GM21423 (cell line): ENCODE measurements around the gene MPG.
A peak's percentile ranks its signal among the peaks of the same experiment; 100 is the strongest.

Experiments used
- ATAC-seq: cut with Tn5 transposase; IDR thresholded peaks from one replicate; pipeline ENCODE4 v1.9.1; 2021; ENCODE audit warnings: mild to moderate bottlenecking, moderate library complexity; ENCODE audit not compliant: unreplicated experiment

The MPG gene

GRCh38 chr16:65745-66144 is 12.3 kb upstream of the MPG start:
- ATAC-seq = no peak

- no peak for ATAC-seq
Observed at GRCh38 chr16:66309-67182, 11.5 kb upstream of the MPG start.

- ATAC-seq = no peak
Observed at GRCh38 chr16:67183-67791, 10.7 kb upstream of the MPG start.

GRCh38 chr16:67884-68789 is 9.9 kb upstream of the MPG start:
- ATAC-seq = no peak

GRCh38 chr16:69181-69580 is 8.8 kb upstream of the MPG start:
- no peak for ATAC-seq

- no peak for ATAC-seq
Observed at GRCh38 chr16:71210-71539, 6.8 kb upstream of the MPG start.

- no peak for ATAC-seq
Observed at GRCh38 chr16:71540-72401, 6.3 kb upstream of the MPG start.

- ATAC-seq = no peak
Observed at GRCh38 chr16:72561-73548, 5.2 kb upstream of the MPG start, which contains the start of gene RHBDF1. RHBDF1 (minus strand) TSS chr16:72631; CDS start chr16:65015, 7,616 bp downstream.

GRCh38 chr16:74051-74746 is 3.8 kb upstream of the MPG start:
- no peak for ATAC-seq

- ATAC-seq = no peak
Observed at GRCh38 chr16:74747-75334, 3.2 kb upstream of the MPG start.

GRCh38 chr16:75580-76501 is 2.2 kb upstream of the MPG start:
- no peak for ATAC-seq

- ATAC-seq = no peak
Observed at GRCh38 chr16:76535-77272, 1.3 kb upstream of the MPG start.

- peak; percentile 12 for ATAC-seq
Observed at GRCh38 chr16:77273-77806, 685 bp upstream of the MPG start.

- ATAC-seq = peak; percentile 19
Observed at GRCh38 chr16:78444-79150, 572 bp downstream of the MPG start.

GRCh38 chr16:79151-80054 is 1.4 kb downstream of the MPG start:
- no peak for ATAC-seq
